GM12878 (cell line): ENCODE measurements around the gene SKAP1. TPM values are rescaled to one million over a fixed set of nuclear protein-coding genes. Genes with fewer than 3 reads are reported as not detected.

Experiments
- ATAC-seq: fragments of 200-7000 bp; cut with Tn5 transposase; 3 replicates; pipeline ENCODE4 v1.9.1; 2020; ENCODE audit warnings: mild to moderate bottlenecking, moderate library complexity
- BruUV-seq: library from RNA; stranded (reverse); fragments of 400-500 nt; replicated peaks from 2 replicates; lab custom pipeline; 2021; lab: Mats Ljungman, UMichigan
- CTCF ChIA-PET: fragments of 300-600 bp; sonication (Branson Sonifier 250); formaldehyde crosslinking; extraction: SDS; loops from one replicate; lab custom pipeline; 2021; ENCODE audit warnings: inconsistent platforms; lab: Yijun Ruan, JAX
- POLR2A ChIA-PET: fragments of 350-600 bp; formaldehyde crosslinking; extraction: SDS; loops from one replicate; lab custom pipeline; 2021; ENCODE audit warnings: inconsistent platforms; lab: Charles Lee
- RAD21 ChIA-PET: fragments of 300-600 bp; sonication (Branson Sonifier 250); formaldehyde crosslinking; loops from one replicate; lab custom pipeline; 2023; ENCODE audit warnings: antibody characterized with exemption; ENCODE audit not compliant: unreplicated experiment; lab: Charles Lee
- SMC1A ChIA-PET: fragments of 300-600 bp; sonication (Branson Sonifier 250); formaldehyde crosslinking; loops from one replicate; lab custom pipeline; 2023; ENCODE audit not compliant: unreplicated experiment, uncharacterized antibody; lab: Charles Lee
- DNase-seq: peaks from one replicate; pipeline ENCODE4 v3.0.0-alpha.2; 2011; ENCODE audit warnings: low read depth, low spot score
- FAIRE-seq: peaks from 3 replicates; lab custom pipeline; 2011; peaks lifted over from hg19 to GRCh38; lab: Jason Lieb, UNC
- H2AFZ ChIP-seq: 2 replicates; pipeline ENCODE4 v1.6.0; 2011; ENCODE audit warnings: low read depth, low read length, control low read depth; ENCODE audit not compliant: control insufficient read depth
- H3K27ac ChIP-seq: 2 replicates; pipeline ENCODE4 v1.5.1; 2011; ENCODE audit warnings: control low read depth; ENCODE audit not compliant: control insufficient read depth, insufficient read depth
- H3K27me3 ChIP-seq, 2 experiments: replicated peaks in 1 of 2; 2 replicates each; pipeline versions ENCODE4 v1.6.0 to v1.6.1; 2011; ENCODE audit warnings: low read length in 1 of 2; ENCODE audit not compliant: control insufficient read depth in 2 of 2, insufficient read depth in 2 of 2
- H3K36me3 ChIP-seq, 2 experiments: 2 replicates each; pipeline ENCODE4 v1.5.1; 2011; ENCODE audit warnings: low read length in 1 of 2; ENCODE audit not compliant: control insufficient read depth in 2 of 2, insufficient read depth in 2 of 2
- H3K4me1 ChIP-seq: 2 replicates; pipeline ENCODE4 v1.6.1; 2011; ENCODE audit warnings: mild to moderate bottlenecking, low read length, moderate library complexity, mixed read lengths; ENCODE audit not compliant: control insufficient read depth, insufficient read depth
- H3K4me2 ChIP-seq: 2 replicates; pipeline ENCODE4 v1.6.0; 2011; ENCODE audit warnings: control low read depth; ENCODE audit not compliant: control insufficient read depth, insufficient read depth
- H3K4me3 ChIP-seq: fragments of 200-600 bp; sonication (generic); 2 replicates; pipeline ENCODE4 v1.5.1; 2016
- H3K79me2 ChIP-seq: 2 replicates; pipeline ENCODE4 v1.6.0; 2011; ENCODE audit warnings: low read length; ENCODE audit not compliant: control insufficient read depth, insufficient read depth
- H3K9ac ChIP-seq: 2 replicates; pipeline ENCODE4 v1.8.0; 2011; ENCODE audit warnings: low read length, control low read depth, mixed read lengths; ENCODE audit not compliant: control insufficient read depth, insufficient read depth
- H3K9me3 ChIP-seq: replicated peaks from 3 replicates; pipeline ENCODE4 v1.5.1; 2011; ENCODE audit warnings: mild to moderate bottlenecking, low read length; ENCODE audit not compliant: control insufficient read depth, insufficient read depth
- H4K20me1 ChIP-seq: 2 replicates; pipeline ENCODE4 v1.6.0; 2011; ENCODE audit not compliant: control insufficient read depth, insufficient read depth
- GABPA ChIP-seq: IDR thresholded peaks from 2 replicates; pipeline ENCODE4 v1.6.1; 2014; ENCODE audit warnings: antibody characterized with exemption, low read depth, mild to moderate bottlenecking, inconsistent platforms
- IKZF2 ChIP-seq, 2 experiments: fragments of 450-650 bp; IDR thresholded peaks; 2 replicates each; pipeline ENCODE4 v1.6.1; 2017; ENCODE audit warnings: mild to moderate bottlenecking in 2 of 2, moderate library complexity in 2 of 2
- MYB ChIP-seq: fragments of 150-350 bp; IDR thresholded peaks from 2 replicates; pipeline ENCODE4 v1.6.1; 2014; ENCODE audit warnings: mild to moderate bottlenecking, low read depth, low read length, borderline replicate concordance
- NR2C1 ChIP-seq: fragments of 450-650 bp; IDR thresholded peaks from 2 replicates; pipeline ENCODE4 v1.6.1; 2017; ENCODE audit warnings: antibody characterized with exemption, mild to moderate bottlenecking, moderate library complexity
- NRF1 ChIP-seq: conservative IDR thresholded peaks from 2 replicates; pipeline ENCODE4 v1.6.1; 2011; ENCODE audit warnings: mild to moderate bottlenecking, low read depth, low read length, improper control_type of control experiment
- SRF ChIP-seq, 2 experiments: IDR thresholded peaks; 2 replicates each; pipeline ENCODE4 v1.6.1; 2011; ENCODE audit warnings: low read depth in 2 of 2, low read length in 2 of 2, mild to moderate bottlenecking in 1 of 2, moderate library complexity in 1 of 2
- WGBS: methylation state at CpG from one replicate; pipeline ENCODE4 v1.1.6; 2016; ENCODE audit warnings: low lambda C conversion rate; ENCODE audit not compliant: insufficient replicate concordance, insufficient coverage; ENCODE audit errors: missing lambda C conversion rate; 5-methylcytosine and 5-hydroxymethylcytosine counted together
- in situ Hi-C: fragments of 300-500 bp; cut with MboI; formaldehyde crosslinking; loops from 9 replicates; pipeline ENCODE4 v1.14.3; 2018; ENCODE audit warnings: mixed read lengths
- intact Hi-C: fragments of 100-400 bp; cut with micrococcal nuclease; formaldehyde crosslinking; loops from one replicate; pipeline ENCODE4 v1.14.2; 2022; ENCODE audit not compliant: unreplicated experiment
- polyA plus RNA-seq, 11 experiments: library from polyadenylated mRNA; depleted of rRNA in 4 of 11; unstranded in 6 of 11; stranded (reverse) in 5 of 11; fragments of >200 nt; fragmentation: Nextera tagmentation in 4 of 11; fragmentation: Illumina TruSeq in 1 of 11; extraction: Ambion mirVana in 4 of 11; extraction: Trizol in 1 of 11; gene quantifications; 1 replicate in 1 of 11; 2 replicates in 10 of 11; pipeline versions ENCODE4 v1.2.1 to v1.2.3, GENCODE V29; 2011 to 2016; ENCODE audit warnings: inconsistent platforms in 2 of 11, missing spikeins in 2 of 11, low read depth in 1 of 11
- total RNA-seq, 4 experiments: library from RNA; depleted of rRNA in 3 of 4; stranded (reverse); fragments of >200 nt in 3 of 4; fragmentation: Illumina TruSeq in 1 of 4; extraction: Trizol in 1 of 4; gene quantifications; 2 replicates each; pipeline versions ENCODE4 v1.2.1 to v1.2.3, GENCODE V29; 2013 to 2021
- TF ChIP-seq, protein P1 (sequence below): fragments of 450-650 bp; IDR thresholded peaks from 2 replicates; pipeline ENCODE4 v1.6.1; 2017; ENCODE audit warnings: mild to moderate bottlenecking, low read depth, inconsistent platforms; ENCODE audit not compliant: poor library complexity, severe bottlenecking
- TF ChIP-seq, protein P2 (sequence below), 3 experiments: IDR thresholded peaks in 2 of 3; conservative IDR thresholded peaks in 1 of 3; 2 replicates each; pipeline ENCODE4 v1.5.1; 2011; ENCODE audit warnings: low read depth in 3 of 3, low read length in 3 of 3, mild to moderate bottlenecking in 3 of 3, control low read depth in 2 of 3, moderate library complexity in 2 of 3, inconsistent platforms in 1 of 3, mixed read lengths in 1 of 3; ENCODE audit not compliant: control insufficient read depth in 2 of 3, insufficient read depth in 1 of 3; ENCODE audit errors: extremely low read depth in 1 of 3
- TF ChIP-seq, protein P3 (sequence below): fragments of 450-650 bp; IDR thresholded peaks from 2 replicates; pipeline ENCODE4 v1.6.1; 2017; ENCODE audit warnings: mild to moderate bottlenecking, moderate library complexity

SKAP1 gene
- total and polyA plus RNA-seq, 10 of the 15 experiments (the other 5 are each of a cell fraction or from before 2014, with no cell fraction given): 17.1 to 97.6 (median 35.9) TPM

DNA sequence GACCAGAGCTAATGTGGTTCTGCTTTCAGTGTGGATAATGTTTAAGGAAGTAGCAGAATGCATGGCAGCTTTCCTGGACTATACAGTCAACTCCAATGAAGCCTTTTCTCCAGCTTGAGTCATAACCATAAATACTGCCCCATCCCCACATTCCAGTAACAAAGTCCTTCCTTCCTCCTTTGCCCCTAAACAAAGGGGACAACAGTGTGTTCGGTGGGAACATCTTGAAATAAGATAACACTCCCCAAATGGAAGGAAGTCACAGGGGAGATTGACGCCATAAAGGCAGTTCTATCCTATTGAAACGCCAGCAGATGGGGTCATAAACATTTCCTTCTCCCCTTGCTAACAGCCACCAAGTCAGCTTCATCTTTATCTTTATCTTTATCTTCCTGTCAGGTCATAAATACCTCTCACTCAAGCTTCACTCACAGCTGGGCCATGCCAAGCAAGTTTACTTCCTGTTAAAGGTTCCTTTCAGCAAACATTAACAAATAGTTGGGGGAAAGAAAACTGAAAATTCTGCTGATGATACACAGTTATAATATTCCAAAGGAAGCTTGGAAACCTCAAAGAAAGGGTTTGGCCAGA, 185.8 kb downstream of the SKAP1 start:
- H3K9me3 ChIP-seq: no peaks in the 10 kb centered on the region
- 19% methylated on average over 3 of the region's 3 CpGs for WGBS
- no peak overlapping the region for H3K4me2 ChIP-seq
- no peak overlapping the region for H3K9ac ChIP-seq
- FAIRE-seq: no peak
- peak; percentile 31 for ATAC-seq
- no peaks in the 10 kb centered on the region for H4K20me1 ChIP-seq
- SMC1A ChIA-PET: interaction anchor here (0.6 to 3.8 kb wide), 17 partner anchors 9 to 349 kb away, joined by 3 to 23 read pairs (median 4); partner anchors contain the start of gene HOXB5
- CTCF ChIA-PET: interaction anchor here (0.5 to 20.3 kb wide), 12 partner anchors 8 to 349 kb away, joined by 3 to 220 read pairs (median 5); partner anchors contain the start of gene HOXB5
- DNase-seq: no peak
- TF ChIP-seq, protein P1, sequence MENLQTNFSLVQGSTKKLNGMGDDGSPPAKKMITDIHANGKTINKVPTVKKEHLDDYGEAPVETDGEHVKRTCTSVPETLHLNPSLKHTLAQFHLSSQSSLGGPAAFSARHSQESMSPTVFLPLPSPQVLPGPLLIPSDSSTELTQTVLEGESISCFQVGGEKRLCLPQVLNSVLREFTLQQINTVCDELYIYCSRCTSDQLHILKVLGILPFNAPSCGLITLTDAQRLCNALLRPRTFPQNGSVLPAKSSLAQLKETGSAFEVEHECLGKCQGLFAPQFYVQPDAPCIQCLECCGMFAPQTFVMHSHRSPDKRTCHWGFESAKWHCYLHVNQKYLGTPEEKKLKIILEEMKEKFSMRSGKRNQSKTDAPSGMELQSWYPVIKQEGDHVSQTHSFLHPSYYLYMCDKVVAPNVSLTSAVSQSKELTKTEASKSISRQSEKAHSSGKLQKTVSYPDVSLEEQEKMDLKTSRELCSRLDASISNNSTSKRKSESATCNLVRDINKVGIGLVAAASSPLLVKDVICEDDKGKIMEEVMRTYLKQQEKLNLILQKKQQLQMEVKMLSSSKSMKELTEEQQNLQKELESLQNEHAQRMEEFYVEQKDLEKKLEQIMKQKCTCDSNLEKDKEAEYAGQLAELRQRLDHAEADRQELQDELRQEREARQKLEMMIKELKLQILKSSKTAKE: no peak
- TF ChIP-seq NR2C1: 0 out of 2 replicates have a peak, but pooled peaks have one; percentile 10
- no peak for TF ChIP-seq NRF1
- TF ChIP-seq GABPA: no peak
- TF ChIP-seq, protein P2, sequence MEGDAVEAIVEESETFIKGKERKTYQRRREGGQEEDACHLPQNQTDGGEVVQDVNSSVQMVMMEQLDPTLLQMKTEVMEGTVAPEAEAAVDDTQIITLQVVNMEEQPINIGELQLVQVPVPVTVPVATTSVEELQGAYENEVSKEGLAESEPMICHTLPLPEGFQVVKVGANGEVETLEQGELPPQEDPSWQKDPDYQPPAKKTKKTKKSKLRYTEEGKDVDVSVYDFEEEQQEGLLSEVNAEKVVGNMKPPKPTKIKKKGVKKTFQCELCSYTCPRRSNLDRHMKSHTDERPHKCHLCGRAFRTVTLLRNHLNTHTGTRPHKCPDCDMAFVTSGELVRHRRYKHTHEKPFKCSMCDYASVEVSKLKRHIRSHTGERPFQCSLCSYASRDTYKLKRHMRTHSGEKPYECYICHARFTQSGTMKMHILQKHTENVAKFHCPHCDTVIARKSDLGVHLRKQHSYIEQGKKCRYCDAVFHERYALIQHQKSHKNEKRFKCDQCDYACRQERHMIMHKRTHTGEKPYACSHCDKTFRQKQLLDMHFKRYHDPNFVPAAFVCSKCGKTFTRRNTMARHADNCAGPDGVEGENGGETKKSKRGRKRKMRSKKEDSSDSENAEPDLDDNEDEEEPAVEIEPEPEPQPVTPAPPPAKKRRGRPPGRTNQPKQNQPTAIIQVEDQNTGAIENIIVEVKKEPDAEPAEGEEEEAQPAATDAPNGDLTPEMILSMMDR (IDR thresholded peaks at IDR 0.05 in 2 of 3, conservative IDR thresholded peaks at IDR 0.05 in 1 of 3; ENCODE audit: control insufficient read depth in 2 of 3, extremely low read depth in 1 of 3, insufficient read depth in 1 of 3, low read depth in 3 of 3, low read length in 3 of 3): 0 out of 6 replicates have a peak, but pooled peaks of 1 of the 3 experiments have one; percentile 3
- TF ChIP-seq, protein P3, sequence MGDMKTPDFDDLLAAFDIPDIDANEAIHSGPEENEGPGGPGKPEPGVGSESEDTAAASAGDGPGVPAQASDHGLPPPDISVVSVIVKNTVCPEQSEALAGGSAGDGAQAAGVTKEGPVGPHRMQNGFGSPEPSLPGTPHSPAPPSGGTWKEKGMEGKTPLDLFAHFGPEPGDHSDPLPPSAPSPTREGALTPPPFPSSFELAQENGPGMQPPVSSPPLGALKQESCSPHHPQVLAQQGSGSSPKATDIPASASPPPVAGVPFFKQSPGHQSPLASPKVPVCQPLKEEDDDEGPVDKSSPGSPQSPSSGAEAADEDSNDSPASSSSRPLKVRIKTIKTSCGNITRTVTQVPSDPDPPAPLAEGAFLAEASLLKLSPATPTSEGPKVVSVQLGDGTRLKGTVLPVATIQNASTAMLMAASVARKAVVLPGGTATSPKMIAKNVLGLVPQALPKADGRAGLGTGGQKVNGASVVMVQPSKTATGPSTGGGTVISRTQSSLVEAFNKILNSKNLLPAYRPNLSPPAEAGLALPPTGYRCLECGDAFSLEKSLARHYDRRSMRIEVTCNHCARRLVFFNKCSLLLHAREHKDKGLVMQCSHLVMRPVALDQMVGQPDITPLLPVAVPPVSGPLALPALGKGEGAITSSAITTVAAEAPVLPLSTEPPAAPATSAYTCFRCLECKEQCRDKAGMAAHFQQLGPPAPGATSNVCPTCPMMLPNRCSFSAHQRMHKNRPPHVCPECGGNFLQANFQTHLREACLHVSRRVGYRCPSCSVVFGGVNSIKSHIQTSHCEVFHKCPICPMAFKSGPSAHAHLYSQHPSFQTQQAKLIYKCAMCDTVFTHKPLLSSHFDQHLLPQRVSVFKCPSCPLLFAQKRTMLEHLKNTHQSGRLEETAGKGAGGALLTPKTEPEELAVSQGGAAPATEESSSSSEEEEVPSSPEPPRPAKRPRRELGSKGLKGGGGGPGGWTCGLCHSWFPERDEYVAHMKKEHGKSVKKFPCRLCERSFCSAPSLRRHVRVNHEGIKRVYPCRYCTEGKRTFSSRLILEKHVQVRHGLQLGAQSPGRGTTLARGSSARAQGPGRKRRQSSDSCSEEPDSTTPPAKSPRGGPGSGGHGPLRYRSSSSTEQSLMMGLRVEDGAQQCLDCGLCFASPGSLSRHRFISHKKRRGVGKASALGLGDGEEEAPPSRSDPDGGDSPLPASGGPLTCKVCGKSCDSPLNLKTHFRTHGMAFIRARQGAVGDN: no peak
- no peak for TF ChIP-seq SRF (IDR thresholded peaks at IDR 0.05; ENCODE audit: low read depth in 2 of 2, low read length in 2 of 2)
- TF ChIP-seq MYB: no peak
- 0 out of 4 replicates have a peak, but pooled peaks of 1 of the 2 experiments have one; percentile 9 for TF ChIP-seq IKZF2 (IDR thresholded peaks at IDR 0.05)
- in situ Hi-C loops: no loop called here
- H3K27me3 ChIP-seq: no peaks in the 10 kb centered on the region
- H3K79me2 ChIP-seq: no peaks in the 10 kb centered on the region
- H2AFZ ChIP-seq: no peak overlapping the region
- RAD21 ChIA-PET: interaction anchor here (0.7 to 2.8 kb wide), 9 partner anchors 9 to 350 kb away, joined by 3 to 7 read pairs (median 4); no protein-coding TSS in a partner anchor
- H3K4me1 ChIP-seq: peaks cover 43% of the 10 kb centered on the region
- POLR2A ChIA-PET: interaction anchor here (0.6 to 1.6 kb wide), 2 partner anchors 21 to 29 kb away, joined by 3 read pairs; no protein-coding TSS in a partner anchor
- BruUV-seq: no TSS peak
- no peaks in the 10 kb centered on the region; a peak in 1 of 4 replicates for H3K36me3 ChIP-seq
- H3K27ac ChIP-seq: no peak overlapping the region
- intact Hi-C loops: no loop called here
- no peak overlapping the region for H3K4me3 ChIP-seq
